Activated CD8-positive, alpha-beta memory T cell treated with anti-CD3 and anti-CD28 coated beads, Interleukin-2, amount 10 ng/mL, durations not matched to agents 7 days and 5 days (primary cell): Measurements from ENCODE around the gene TIMM8B. TPM values are rescaled to one million over a fixed set of nuclear protein-coding genes. Genes with fewer than 3 reads are reported as not detected.
"Not testable (repeated sequence)": the region's sequence is repeated elsewhere in the genome, so short reads cannot be mapped to it uniquely, and the experiment has no call there.

Experiments used
- ATAC-seq: fragments of 150-1000 bp; cut with Tn5 transposase; one replicate; pipeline ENCODE4 v1.10.0; 2021; ENCODE audit warnings: moderate library complexity
- CTCF ChIA-PET: fragments of 350-600 bp; sonication (Branson Sonifier 250); formaldehyde crosslinking; loops from one replicate; lab custom pipeline; 2021; ENCODE audit warnings: antibody characterized with exemption; lab: Charles Lee
- DNase-seq: peaks from one replicate; pipeline ENCODE4 v3.0.0-alpha.2; 2020
- H3K27ac Mint-ChIP-seq: one replicate; pipeline ENCODE4 v1.8.0; 2021; ENCODE audit warnings: mild to moderate bottlenecking, mixed read lengths
- H3K27me3 Mint-ChIP-seq: one replicate; pipeline ENCODE4 v1.8.0; 2021; ENCODE audit warnings: mixed read lengths
- H3K36me3 Mint-ChIP-seq: one replicate; pipeline ENCODE4 v1.8.0; 2021; ENCODE audit warnings: mild to moderate bottlenecking, mixed read lengths
- H3K4me1 Mint-ChIP-seq: one replicate; pipeline ENCODE4 v1.8.0; 2021; ENCODE audit warnings: mixed read lengths
- H3K4me3 Mint-ChIP-seq: one replicate; pipeline ENCODE4 v1.8.0; 2021; ENCODE audit warnings: mild to moderate bottlenecking, moderate library complexity, mixed read lengths
- H3K9me3 Mint-ChIP-seq: one replicate; pipeline ENCODE4 v1.8.0; 2022; ENCODE audit warnings: low read depth, mixed read lengths
- total RNA-seq, 2 experiments: library from RNA; stranded (reverse); gene quantifications; one replicate each; pipeline ENCODE4 v1.2.3, GENCODE V29; 2021

The TIMM8B gene
- total RNA-seq, 2 experiments from 2014 or later: 44.2 to 59.8 TPM

GRCh38 chr11:112057170-112057569 is 29.4 kb downstream of the TIMM8B start:
- ATAC-seq: peak; percentile 57
- CTCF ChIA-PET: no interaction called here

GRCh38 chr11:112051768-112052167 is 34.8 kb downstream of the TIMM8B start:
- peaks cover 65% of the 10 kb centered on the region for H3K36me3 Mint-ChIP-seq
- CTCF ChIA-PET: no interaction called here
- H3K4me1 Mint-ChIP-seq: peaks cover 19% of the 10 kb centered on the region
- H3K4me3 Mint-ChIP-seq: no peak overlapping the region
- no peaks in the 10 kb centered on the region for H3K27me3 Mint-ChIP-seq
- H3K27ac Mint-ChIP-seq: no peak overlapping the region
- ATAC-seq: no peak
- DNase-seq: no peak
- no peaks in the 10 kb centered on the region for H3K9me3 Mint-ChIP-seq

More at GRCh38 chr11:112057170-112057569, 29.4 kb downstream of the TIMM8B start:
- peak overlapping the region; percentile 25 for H3K4me3 Mint-ChIP-seq
- H3K27me3 Mint-ChIP-seq: no peaks in the 10 kb centered on the region
- peaks cover 18% of the 10 kb centered on the region for H3K4me1 Mint-ChIP-seq
- peaks cover 47% of the 10 kb centered on the region for H3K36me3 Mint-ChIP-seq
- no peak for DNase-seq
- no peaks in the 10 kb centered on the region for H3K9me3 Mint-ChIP-seq
- peak overlapping the region; percentile 64 for H3K27ac Mint-ChIP-seq

GRCh38 chr11:112050721-112051120 is 35.8 kb downstream of the TIMM8B start:
- Mint-ChIP-seq H3K9me3 (no peaks in the 10 kb centered on the region), H3K4me3 (no peak overlapping the region), H3K27ac (no peak overlapping the region), H3K27me3 (no peaks in the 10 kb centered on the region), H3K4me1 (peaks cover 12% of the 10 kb centered on the region), H3K36me3 (peaks cover 66% of the 10 kb centered on the region)
- CTCF ChIA-PET: no interaction called here
- ATAC-seq (no peak), DNase-seq (no peak)

GRCh38 chr11:112049777-112050176 is 36.8 kb downstream of the TIMM8B start:
- Mint-ChIP-seq H3K4me1 (peaks cover 12% of the 10 kb centered on the region), H3K36me3 (peaks cover 70% of the 10 kb centered on the region), H3K27me3 (no peaks in the 10 kb centered on the region), H3K9me3 (no peaks in the 10 kb centered on the region), H3K27ac (no peak overlapping the region), H3K4me3 (no peak overlapping the region)
- no peak for DNase-seq
- no peak for ATAC-seq
- CTCF ChIA-PET: no interaction called here

- Mint-ChIP-seq H3K36me3 (peaks cover 72% of the 10 kb centered on the region), H3K4me1 (peaks cover 14% of the 10 kb centered on the region)
- not testable (repeated sequence) for ATAC-seq, DNase-seq, H3K4me3 Mint-ChIP-seq, H3K9me3 Mint-ChIP-seq, H3K27ac Mint-ChIP-seq, H3K27me3 Mint-ChIP-seq
- CTCF ChIA-PET: interaction anchor here (0.6 to 0.7 kb wide), 2 partner anchors 176 to 269 kb away, joined by 3 read pairs; no protein-coding TSS in a partner anchor
These were observed 38.3 kb downstream of the TIMM8B start for GRCh38 chr11:112048256-112048655.

- H3K27me3 Mint-ChIP-seq, H3K9me3 Mint-ChIP-seq, CTCF ChIA-PET, H3K4me3 Mint-ChIP-seq, H3K27ac Mint-ChIP-seq, DNase-seq, ATAC-seq: not testable (repeated sequence)
- Mint-ChIP-seq H3K4me1 (peaks cover 25% of the 10 kb centered on the region), H3K36me3 (peaks cover 66% of the 10 kb centered on the region)
These were observed 39.9 kb downstream of the TIMM8B start for GRCh38 chr11:112046647-112047046.

- CTCF ChIA-PET: no interaction called here
- H3K4me3 Mint-ChIP-seq: no peak overlapping the region
- H3K4me1 Mint-ChIP-seq: peaks cover 27% of the 10 kb centered on the region
- no peak for DNase-seq
- H3K27ac Mint-ChIP-seq: no peak overlapping the region
- H3K27me3 Mint-ChIP-seq: no peaks in the 10 kb centered on the region
- no peaks in the 10 kb centered on the region for H3K9me3 Mint-ChIP-seq
- peaks cover 61% of the 10 kb centered on the region for H3K36me3 Mint-ChIP-seq
- no peak for ATAC-seq
These were observed 41.6 kb downstream of the TIMM8B start for GRCh38 chr11:112044961-112045360.

GRCh38 chr11:112042961-112043304 is 43.6 kb downstream of the TIMM8B start:
- H3K36me3 Mint-ChIP-seq: peaks cover 59% of the 10 kb centered on the region
- H3K4me1 Mint-ChIP-seq: peaks cover 16% of the 10 kb centered on the region
- H3K9me3 Mint-ChIP-seq: no peaks in the 10 kb centered on the region
- ATAC-seq: no peak
- H3K27me3 Mint-ChIP-seq: no peaks in the 10 kb centered on the region
- CTCF ChIA-PET: interaction anchor here (0.6 to 1.2 kb wide), 2 partner anchors 10 to 26 kb away, joined by 3 to 4 read pairs; no protein-coding TSS in a partner anchor
- H3K27ac Mint-ChIP-seq: no peak overlapping the region
- H3K4me3 Mint-ChIP-seq: no peak overlapping the region
- DNase-seq: no peak

GRCh38 chr11:112042161-112042960 is 44.2 kb downstream of the TIMM8B start:
- H3K36me3 Mint-ChIP-seq: peaks cover 55% of the 10 kb centered on the region
- no peak for DNase-seq
- H3K4me3 Mint-ChIP-seq: no peak overlapping the region
- CTCF ChIA-PET: interaction anchor here (0.6 to 1.2 kb wide), 3 partner anchors 9 to 27 kb away, joined by 3 to 4 read pairs (median 3); no protein-coding TSS in a partner anchor
- no peak for ATAC-seq
- H3K9me3 Mint-ChIP-seq: no peaks in the 10 kb centered on the region
- no peaks in the 10 kb centered on the region for H3K27me3 Mint-ChIP-seq
- H3K4me1 Mint-ChIP-seq: peaks cover 16% of the 10 kb centered on the region
- no peak overlapping the region for H3K27ac Mint-ChIP-seq

- no peak for DNase-seq
- H3K9me3 Mint-ChIP-seq: no peaks in the 10 kb centered on the region
- H3K4me3 Mint-ChIP-seq: no peak overlapping the region
- no peak overlapping the region for H3K27ac Mint-ChIP-seq
- H3K27me3 Mint-ChIP-seq: no peaks in the 10 kb centered on the region
- CTCF ChIA-PET: interaction anchor here (0.9 kb wide), 1 partner anchor 9 kb away, joined by 3 read pairs; no protein-coding TSS in a partner anchor
- peaks cover 39% of the 10 kb centered on the region for H3K36me3 Mint-ChIP-seq
- ATAC-seq: no peak
- peaks cover 17% of the 10 kb centered on the region for H3K4me1 Mint-ChIP-seq
These were observed 49.0 kb downstream of the TIMM8B start for GRCh38 chr11:112037527-112037926.

Other genes starting within 250 kb of the TIMM8B start
- gene ALG9, start 215.2 kb downstream of the TIMM8B start, total RNA-seq: 10 to 100 TPM; 23.2 to 27.3 TPM
- 1 to 10 TPM; 4.7 to 7.1 TPM for gene FDXACB1, start 207.6 kb downstream of the TIMM8B start, total RNA-seq
- 10 to 100 TPM; 16.4 to 20.4 TPM for gene CFAP68, start 207.2 kb downstream of the TIMM8B start, total RNA-seq
- not detected for gene CRYAB, start 175.0 kb downstream of the TIMM8B start, total RNA-seq
- gene HSPB2, start 174.0 kb downstream of the TIMM8B start, total RNA-seq: not detected
- not detected for gene C11orf52, start 167.8 kb downstream of the TIMM8B start, total RNA-seq
- 10 to 100 TPM in 1 of 2 experiments, 1 to 10 TPM in 1; 9.0 to 10.3 TPM for gene DIXDC1, start 149.4 kb downstream of the TIMM8B start, total RNA-seq
- gene DLAT, start 61.3 kb downstream of the TIMM8B start, total RNA-seq: 10 to 100 TPM; 34.7 to 43.6 TPM
- gene PIH1D2, start 12.7 kb downstream of the TIMM8B start, total RNA-seq: under 1 TPM in 1 of 2 experiments, not detected in 1; 0.49 TPM
- gene NKAPD1, start 12.5 kb downstream of the TIMM8B start, total RNA-seq: 10 to 100 TPM; 20.6 to 22.5 TPM
- 10 to 100 TPM; 71.8 to 93.5 TPM for gene SDHD, start 117 bp upstream of the TIMM8B start, total RNA-seq
- under 1 TPM in 1 of 2 experiments, not detected in 1; 0.33 TPM for gene IL18, start 77.3 kb upstream of the TIMM8B start, total RNA-seq
- not detected for gene TEX12, start 80.6 kb upstream of the TIMM8B start, total RNA-seq
- gene BCO2, start 88.8 kb upstream of the TIMM8B start, total RNA-seq: 1 to 10 TPM; 1.3 to 2.3 TPM
- gene PTS, start 139.7 kb upstream of the TIMM8B start, total RNA-seq: 10 to 100 TPM; 18.0 to 18.9 TPM
- not detected for gene PLET1, start 174.1 kb upstream of the TIMM8B start, total RNA-seq